ENCODE measurements around the gene CPNE7.

The CPNE7 gene

GRCh38 chr16:89555780-89556179 lies 19.8 kb upstream of the CPNE7 start:
- no peak overlapping the region for H3K4me3 ChIP-seq (ENCODE audit: low read depth, low read length)
- no peak for TF ChIP-seq CTCF (IDR thresholded peaks at IDR 0.05; ENCODE audit: low read depth, low read length, missing control alignments)
- DNase-seq (ENCODE audit: low read depth): no peak

- DNase-seq (ENCODE audit: low read depth): no peak
- peak; percentile 90 for TF ChIP-seq CTCF (IDR thresholded peaks at IDR 0.05; ENCODE audit: low read depth, low read length, missing control alignments)
- no peak overlapping the region for H3K4me3 ChIP-seq (ENCODE audit: low read depth, low read length)
These were observed 18.5 kb upstream of the CPNE7 start for GRCh38 chr16:89556750-89557689.

- H3K4me3 ChIP-seq (ENCODE audit: low read depth, low read length): no peak overlapping the region
- TF ChIP-seq CTCF (IDR thresholded peaks at IDR 0.05; ENCODE audit: low read depth, low read length, missing control alignments): no peak
- DNase-seq (ENCODE audit: low read depth): no peak
These were observed 17.7 kb upstream of the CPNE7 start for GRCh38 chr16:89557690-89558490.

GRCh38 chr16:89560378-89561141 lies 15.0 kb upstream of the CPNE7 start, which contains the start of gene RPL13:
Gene RPL13 (plus strand): TSS chr16:89560682. CDS start chr16:89560960, 278 bp downstream.
- peak; percentile 76 for DNase-seq (ENCODE audit: low read depth)
- TF ChIP-seq CTCF (IDR thresholded peaks at IDR 0.05; ENCODE audit: low read depth, low read length, missing control alignments): no peak
- peak within 1 kb of the TSS; percentile 69 for H3K4me3 ChIP-seq (ENCODE audit: low read depth, low read length)

GRCh38 chr16:89561142-89561883 lies 14.2 kb upstream of the CPNE7 start:
- H3K4me3 ChIP-seq (ENCODE audit: low read depth, low read length): peak overlapping the region; percentile 69
- DNase-seq (ENCODE audit: low read depth): no peak

More at GRCh38 chr16:89561142-89561883, 14.2 kb upstream of the CPNE7 start:
- no peak for TF ChIP-seq CTCF (IDR thresholded peaks at IDR 0.05; ENCODE audit: low read depth, low read length, missing control alignments)
